ENCODE results near the gene TMEM132D.

TMEM132D gene

DNA sequence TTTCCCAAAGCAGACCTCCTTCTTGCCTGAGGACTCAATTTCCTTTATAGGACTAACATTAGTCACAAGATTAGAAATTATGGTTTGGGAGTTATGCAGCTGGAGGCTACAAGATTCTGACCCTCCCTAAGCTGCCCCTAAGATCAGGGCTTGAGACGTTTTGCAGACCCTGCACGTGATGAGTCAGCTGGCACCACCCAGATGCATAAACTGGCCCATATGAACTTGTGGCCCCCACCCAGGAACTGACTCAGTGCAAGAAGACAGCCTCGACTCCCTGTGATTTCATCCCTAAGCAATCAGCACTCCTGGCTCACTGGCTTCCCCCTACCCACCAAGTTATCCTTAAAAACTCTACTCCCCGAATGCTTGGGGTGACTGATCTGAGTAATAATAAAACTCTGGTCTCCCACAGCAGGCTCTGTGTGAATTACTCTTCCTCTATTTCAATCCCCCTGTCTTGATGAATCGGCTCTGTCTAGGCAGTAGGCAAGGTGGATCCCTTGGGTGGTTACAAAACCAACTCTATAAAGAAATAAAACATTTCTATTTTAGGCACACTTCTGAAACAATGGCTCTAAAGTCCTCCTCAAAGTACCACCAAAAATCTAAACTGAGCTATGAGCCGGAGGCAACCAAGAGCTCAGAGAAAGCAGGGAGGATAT, 233.4 kb downstream of the TMEM132D start:
- DNase-seq (ENCODE audit: low read depth in 2 of 2, low spot score in 1 of 2), result no peak

DNA sequence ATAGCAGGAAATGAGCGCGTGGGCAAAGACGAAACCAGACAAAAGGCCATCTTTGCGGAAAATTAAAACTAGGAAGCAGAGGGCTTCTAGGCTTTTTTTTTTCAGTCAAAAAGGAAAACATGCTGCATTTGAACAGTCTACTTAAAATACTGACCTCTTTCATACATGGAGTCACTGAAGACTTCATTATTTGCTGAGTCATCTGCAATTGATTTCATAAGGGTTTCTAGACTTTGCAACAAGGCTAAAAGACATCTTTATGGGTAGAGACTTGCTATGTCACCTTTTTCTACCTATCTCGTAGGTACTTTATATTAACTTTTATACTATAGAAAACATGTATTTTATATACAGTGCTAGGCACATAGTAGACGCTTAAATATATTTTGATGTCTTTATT, 238.4 kb downstream of the TMEM132D start:
- DNase-seq (ENCODE audit: low read depth in 2 of 2, low spot score in 1 of 2), result no peak

DNA sequence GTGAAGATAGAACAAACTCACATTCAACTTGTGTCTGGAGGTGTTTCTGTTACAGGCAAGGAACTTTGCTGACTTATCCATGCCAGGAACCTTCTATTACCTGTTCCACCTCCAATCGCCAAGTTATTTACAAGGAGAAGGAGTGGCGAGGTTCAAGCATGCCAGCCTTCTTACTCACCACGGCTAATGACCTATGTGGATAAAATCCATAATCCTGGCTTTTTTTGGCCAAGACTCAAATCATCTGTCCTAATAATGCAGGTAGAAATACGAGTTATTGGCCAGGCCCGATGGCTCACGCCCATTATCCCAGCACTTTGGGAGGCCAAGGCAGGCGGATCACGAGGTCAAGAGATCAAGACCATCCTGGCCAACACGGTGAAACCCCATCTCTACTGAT, 241.6 kb downstream of the TMEM132D start:
- DNase-seq (ENCODE audit: low read depth in 2 of 2, low spot score in 1 of 2), result no peak

DNA sequence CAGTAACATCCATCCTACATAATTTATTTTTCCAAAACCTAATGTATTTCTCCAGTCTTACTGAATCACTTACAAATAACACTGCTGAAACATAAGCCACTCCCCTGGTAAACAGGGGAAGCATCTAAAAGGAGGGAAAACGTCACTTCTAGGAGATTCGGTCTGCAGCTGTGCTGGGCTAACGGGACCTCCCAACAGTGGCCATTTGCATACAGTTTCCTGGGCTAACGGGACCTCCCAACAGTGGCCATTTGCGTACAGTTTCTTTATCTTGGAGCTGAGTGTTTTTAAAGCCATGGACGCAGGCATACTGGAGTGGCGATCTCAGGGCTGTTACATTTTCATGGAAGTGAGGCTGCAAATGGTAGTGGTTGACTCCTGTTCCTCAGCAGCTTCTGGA, 242.9 kb downstream of the TMEM132D start:
- DNase-seq (ENCODE audit: low read depth in 2 of 2, low spot score in 1 of 2), result no peak

DNA sequence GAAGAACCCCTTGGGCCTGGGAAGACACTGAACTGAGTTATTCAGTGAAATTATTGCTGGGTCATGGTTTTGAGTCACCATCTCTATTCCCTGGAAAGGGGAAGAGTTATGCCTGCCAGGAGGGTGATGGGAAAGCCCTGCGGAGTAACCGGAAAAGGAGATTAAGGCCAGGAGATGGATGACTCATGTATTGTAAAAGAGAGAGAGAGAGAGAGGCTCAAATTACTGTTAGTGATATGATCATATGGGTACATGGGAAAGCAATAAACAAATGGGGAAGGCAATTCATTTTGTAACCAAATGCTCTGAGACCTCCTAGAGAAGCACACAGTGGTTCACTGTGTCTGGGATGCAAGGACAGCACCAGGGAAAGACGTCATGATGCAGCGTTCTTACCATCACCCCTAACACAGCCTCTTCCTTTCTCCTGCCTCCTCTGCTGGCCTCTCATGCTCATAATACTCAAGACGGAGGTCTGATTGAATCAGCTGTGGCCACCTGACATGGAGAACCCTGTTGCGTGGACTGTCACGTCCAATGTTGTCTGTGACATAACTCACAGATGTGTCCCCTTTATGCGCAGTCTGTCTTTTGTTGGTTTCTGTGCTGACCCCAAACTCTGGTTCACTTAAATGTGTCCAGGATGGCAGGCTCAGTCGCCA, 243.7 kb downstream of the TMEM132D start:
- no peak for DNase-seq (ENCODE audit: low read depth in 2 of 2, low spot score in 1 of 2)

DNA sequence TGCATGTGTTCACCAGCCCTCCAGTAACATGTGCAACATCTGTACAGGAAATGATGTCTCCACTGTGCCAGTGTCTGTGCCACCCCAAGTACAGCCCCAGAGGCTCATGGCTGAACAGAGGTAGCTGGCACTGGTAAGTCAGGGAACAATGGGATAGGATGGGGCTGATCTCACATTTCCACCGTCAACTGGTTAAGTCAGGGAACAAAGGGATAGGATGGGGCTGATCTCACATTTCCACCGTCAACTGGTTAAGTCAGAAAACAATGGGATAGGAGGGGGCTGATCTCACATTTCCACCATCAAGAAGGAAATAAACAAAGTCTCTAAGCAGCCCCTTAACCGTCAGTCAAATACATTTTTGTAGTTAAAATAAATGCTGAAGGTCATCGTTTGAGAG, 246.6 kb downstream of the TMEM132D start:
- DNase-seq (ENCODE audit: low read depth in 2 of 2, low spot score in 1 of 2), result no peak

DNA sequence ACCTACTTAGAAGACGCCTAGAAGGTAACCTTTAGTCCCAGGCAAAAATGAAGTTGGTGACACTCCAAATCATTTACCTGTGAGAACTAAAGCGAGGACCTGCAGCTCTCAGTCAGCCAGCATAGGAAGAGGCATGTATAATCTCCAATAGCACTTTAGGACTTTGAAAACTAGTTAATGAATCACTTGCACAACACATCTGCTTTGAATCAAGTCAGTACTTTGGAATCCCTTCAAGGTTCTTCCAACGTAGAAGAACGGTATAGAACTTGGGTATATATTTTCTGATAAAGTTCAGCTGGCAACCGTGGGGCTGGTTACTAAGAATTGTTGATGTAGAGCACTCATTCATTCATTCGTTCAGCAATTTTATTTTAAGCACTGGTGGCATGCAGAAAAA, 251.9 kb downstream of the TMEM132D start:
- DNase-seq (ENCODE audit: low read depth in 2 of 2, low spot score in 1 of 2), result no peak

DNA sequence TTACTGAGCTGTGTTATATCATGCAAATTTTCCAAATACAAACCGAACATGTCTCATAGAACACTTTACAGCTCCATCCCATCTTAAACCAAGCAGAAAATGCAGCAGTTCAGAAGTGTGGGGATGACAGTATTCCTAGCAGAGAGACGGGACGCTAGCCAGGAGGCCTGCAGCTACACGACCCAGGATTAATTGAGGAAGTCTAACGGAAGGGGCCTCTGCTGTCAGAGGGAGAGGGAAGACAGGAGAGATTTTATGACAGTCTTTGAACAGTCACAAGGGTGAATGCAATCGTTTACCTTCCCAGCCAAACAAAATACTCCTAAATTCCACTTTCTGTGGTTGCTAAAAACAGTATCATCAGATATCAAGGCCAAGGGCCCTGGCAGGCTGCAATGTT, 261.9 kb downstream of the TMEM132D start:
- DNase-seq (ENCODE audit: low read depth in 2 of 2, low spot score in 1 of 2), result no peak

DNA sequence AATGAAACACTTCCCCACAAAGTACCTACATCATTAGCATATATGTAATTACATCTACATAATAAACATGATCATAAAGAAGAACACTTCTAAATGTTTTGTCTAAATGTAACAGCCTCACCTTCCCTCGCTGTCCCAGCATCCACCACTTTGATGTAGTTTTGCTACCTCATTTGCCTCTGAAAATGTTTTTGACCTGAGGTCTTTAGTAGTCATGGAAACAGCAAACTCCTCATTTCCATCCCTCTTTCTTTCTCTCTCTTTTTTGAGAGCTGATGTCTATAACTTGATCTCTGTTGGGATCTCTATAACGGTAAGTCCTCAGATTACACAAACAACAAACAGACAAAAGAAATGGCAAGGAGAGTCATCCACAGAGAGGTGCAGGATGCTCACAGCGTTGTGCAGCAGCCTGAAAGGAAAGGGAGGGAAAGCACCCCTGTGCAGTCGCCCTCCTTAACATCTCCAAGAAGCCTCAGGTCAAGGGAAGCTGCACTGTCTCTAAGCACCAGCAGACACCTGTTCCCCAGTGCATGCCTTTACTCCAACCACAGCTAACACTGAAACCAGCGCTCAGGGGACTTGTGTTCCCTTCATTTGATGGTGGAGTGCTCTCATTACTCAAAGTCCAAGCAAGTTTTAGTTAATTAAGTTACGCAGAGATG, 268.7 kb downstream of the TMEM132D start:
- DNase-seq (ENCODE audit: low read depth in 2 of 2, low spot score in 1 of 2), result no peak

DNA sequence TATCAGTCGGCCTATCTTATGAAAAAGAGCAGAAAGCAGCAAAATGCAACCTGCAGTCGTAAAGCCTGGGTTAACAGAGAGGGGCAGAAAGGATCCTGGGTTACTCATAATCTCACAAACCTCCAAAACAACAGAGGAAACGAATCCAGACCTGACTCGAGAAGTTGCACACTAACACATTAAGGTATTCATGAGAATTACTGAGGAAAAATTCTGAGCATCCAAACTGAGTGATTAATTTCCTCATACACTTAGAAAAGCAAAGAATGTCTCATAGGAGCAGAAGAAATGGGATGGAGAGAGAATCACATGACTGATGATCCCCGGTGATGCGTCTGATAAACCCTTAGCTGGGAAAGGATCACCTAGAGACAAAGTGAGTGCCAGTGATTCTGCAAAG, 272.5 kb downstream of the TMEM132D start:
- no peak for DNase-seq (ENCODE audit: low read depth in 2 of 2, low spot score in 1 of 2)

DNA sequence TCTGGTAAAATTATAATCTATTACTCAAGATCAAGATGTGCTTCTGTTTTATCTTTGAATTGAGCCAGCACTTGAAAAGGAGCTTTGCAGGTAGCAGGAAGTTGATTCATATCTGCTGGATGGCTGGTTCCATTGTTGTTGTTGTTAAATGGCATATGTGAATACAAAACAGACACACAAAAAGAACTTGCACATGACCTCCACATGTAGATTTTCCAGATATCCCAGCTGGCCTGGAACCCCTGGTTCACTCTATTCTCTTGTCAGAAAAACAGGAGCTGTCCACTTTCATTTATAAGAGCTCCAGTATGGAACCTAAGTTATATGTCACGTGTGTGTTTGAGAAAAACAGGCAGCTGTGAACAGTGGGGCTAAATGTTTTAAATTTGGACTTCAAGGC, 273.9 kb downstream of the TMEM132D start:
- no peak for DNase-seq (ENCODE audit: low read depth in 2 of 2, low spot score in 1 of 2)

DNA sequence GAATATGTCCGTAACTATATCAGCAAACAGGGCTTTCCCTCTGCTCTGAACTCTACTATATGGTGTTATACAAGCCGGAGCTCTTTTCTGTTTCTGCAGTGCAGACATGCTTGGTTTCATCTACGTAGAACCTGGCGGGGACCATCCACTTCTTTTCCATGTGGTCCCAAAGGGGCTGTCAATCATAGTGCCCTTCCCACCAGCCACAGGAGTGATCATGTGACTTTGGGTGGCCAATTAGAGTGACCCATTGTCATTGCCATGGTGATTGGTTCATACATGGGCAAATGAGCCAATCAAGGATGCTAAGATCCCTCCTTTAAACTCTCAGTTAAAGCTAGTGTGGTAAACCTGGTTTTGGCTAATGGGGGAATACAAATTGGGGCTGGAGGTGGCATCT, 281.3 kb downstream of the TMEM132D start:
- DNase-seq (ENCODE audit: low read depth in 2 of 2, low spot score in 1 of 2), result no peak

DNA sequence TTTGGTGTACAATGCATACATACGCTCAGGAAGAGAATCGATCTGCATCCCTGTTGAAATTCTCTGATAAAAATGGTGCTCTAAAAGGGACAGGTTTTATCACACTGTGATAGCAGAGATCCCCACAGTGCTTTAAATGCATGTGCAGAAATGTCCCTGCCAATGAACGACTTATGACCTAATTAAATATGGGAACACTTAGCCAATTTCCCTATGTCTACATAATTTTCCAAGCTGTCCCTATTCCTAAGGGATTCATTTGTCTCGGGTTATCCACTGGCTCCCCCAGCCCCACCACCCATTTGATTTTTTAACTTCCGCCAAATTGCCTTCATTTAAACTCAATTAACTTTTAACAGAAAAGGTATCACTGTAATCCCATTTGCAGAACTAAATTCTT, 284.6 kb downstream of the TMEM132D start:
- DNase-seq (ENCODE audit: low read depth in 2 of 2, low spot score in 1 of 2), result no peak

DNA sequence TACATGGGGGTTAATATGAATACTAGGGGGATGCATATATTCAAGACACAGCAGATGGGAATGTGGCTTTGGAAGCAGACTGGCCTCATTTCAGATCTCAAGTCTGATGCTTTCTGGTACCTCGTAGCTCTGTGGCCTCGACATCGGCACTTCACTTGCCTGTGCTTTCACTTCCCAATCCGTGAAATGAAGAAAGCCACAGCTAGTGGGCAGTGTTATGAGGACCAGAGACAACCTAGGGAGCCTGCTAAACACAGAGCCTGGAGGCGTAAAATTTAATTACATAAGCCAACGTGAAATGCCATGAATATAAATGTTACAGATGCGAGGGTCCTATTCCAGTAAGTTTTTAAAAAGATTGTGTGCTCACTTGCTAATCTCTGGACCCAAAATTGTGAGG, 286.0 kb downstream of the TMEM132D start:
- no peak for DNase-seq (ENCODE audit: low read depth in 2 of 2, low spot score in 1 of 2)

DNA sequence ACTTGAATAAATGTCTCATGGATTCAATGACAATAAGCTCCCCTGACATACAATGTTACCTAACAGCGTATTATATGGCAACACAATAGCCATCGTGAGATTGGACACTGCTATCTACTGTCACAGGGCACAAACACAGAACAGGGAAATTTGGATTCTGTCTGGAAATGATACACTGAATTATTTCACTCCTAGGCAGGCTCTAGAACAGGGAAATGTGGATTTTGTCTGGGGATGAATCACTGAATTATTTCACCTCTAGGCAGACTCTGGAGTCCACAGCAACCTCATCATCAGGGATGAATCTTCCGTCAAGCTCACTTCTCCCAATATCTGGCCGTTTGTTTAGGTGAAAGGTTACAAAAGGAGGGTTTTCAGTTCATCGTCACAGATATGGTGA, 288.8 kb downstream of the TMEM132D start:
- no peak for DNase-seq (ENCODE audit: low read depth in 2 of 2, low spot score in 1 of 2)

DNA sequence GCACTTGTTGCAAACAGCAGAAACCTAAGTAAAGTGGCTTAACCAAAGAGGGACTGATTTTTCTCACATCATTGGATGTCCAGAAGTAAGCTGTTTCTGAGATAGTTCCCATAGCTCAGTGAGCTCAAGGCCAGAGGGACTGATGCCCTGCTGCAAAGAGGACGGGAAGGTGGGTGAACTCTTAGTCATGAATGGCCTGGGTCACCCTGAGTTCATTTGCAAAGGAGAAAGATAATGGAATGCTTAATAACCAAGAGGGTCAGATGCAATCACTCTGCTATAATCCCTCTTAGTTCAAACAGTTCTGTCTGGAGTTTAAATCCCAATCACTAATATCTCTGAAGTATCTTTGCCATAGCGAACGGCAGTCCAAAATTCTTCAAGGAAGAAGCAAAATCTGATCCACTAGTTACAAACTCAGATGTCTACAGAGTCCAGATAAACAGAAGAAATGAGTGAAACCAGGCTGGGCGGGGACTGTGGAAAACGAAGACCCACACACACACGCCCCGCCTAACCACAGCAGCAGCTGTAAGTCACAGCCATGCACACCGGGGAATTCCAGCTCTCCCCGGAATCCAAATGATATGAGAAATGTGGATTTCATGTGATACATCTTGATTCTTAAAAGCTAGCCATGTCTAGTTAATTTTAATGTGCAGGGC, 289.5 kb downstream of the TMEM132D start:
- no peak for DNase-seq (ENCODE audit: low read depth in 2 of 2, low spot score in 1 of 2)

DNA sequence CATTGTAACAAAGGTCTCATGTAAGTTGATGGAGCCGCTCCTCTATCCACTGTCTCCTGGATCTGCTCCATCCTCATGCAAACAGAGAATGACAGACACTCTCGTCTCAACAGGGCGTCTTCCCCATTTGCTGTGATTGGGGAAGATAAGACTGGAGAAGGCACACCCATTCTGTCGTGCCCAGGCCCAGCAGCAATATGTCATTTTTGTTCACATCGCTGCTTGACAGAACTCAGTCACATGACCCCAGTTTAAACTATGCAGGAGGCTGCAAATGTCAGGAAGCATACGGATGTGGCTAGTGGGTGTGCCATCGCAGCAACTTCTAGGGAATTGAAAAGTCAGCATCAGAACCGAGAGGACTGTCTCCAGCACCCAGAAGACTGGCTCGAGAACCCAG, 290.5 kb downstream of the TMEM132D start:
- no peak for DNase-seq (ENCODE audit: low read depth in 2 of 2, low spot score in 1 of 2)

DNA sequence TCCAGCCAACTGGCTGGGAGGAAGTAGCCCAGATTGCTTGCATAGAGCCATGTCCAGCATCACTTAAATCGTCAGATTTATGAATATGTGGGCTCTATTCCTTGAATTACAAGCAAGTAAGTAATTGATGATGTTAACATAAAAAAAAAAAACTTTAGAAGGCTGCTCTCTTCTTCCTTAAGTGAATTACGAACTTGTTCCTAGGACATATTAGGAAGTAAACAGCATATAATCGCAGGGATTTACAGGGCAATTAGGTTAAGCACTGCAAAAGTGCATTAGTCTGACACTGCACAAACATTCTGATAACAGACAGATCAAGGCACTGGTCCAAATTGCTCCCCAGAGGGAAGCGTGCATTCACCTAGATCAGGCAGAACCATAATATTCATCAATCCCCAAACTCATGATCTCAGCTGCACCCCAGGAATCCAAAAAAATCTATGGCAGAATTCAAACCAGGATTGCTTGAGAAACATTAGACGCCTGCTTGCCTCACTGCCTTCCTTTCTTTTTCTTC, 293.2 kb downstream of the TMEM132D start:
- DNase-seq (ENCODE audit: low read depth in 2 of 2, low spot score in 1 of 2), result no peak

DNA sequence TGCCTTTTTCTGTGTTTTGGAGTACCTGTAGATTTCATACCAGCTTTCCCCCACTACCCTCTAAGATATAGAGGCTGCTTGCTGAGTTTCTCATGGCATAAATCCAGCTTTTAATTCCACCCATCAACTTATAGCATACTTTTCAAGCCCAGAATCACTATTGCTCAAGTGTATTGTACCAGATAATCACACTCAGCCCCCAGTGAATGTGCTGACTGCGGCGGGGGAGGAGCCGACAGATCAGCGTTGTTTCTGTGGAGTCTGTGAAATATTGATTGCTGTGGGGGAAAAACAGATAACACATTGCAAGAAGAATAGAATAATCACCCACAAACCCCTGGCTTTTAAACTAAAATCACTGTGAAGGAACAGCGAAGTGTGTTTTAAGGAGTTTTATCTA, 296.1 kb downstream of the TMEM132D start:
- DNase-seq (ENCODE audit: low read depth in 2 of 2, low spot score in 1 of 2), result no peak

DNA sequence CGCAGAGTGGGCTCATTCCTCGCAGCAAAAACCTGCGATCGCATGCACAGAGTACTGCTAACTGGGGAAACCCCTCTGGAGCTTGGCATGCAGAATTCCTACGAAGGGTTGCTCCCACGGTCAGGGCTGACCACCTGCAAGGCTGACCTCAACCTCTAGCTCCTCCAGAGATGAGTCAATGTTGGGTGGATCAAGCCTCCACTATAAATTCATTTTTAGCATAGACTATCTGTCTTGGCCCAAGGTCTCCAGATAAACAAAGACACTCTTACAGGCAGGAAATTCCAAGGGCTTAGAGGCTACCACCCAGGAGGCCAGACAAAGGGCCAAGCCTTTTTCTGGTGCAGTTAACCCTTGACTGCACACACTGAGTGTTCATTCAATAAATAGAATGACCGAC, 296.5 kb downstream of the TMEM132D start:
- DNase-seq (ENCODE audit: low read depth in 2 of 2, low spot score in 1 of 2), result no peak

DNA sequence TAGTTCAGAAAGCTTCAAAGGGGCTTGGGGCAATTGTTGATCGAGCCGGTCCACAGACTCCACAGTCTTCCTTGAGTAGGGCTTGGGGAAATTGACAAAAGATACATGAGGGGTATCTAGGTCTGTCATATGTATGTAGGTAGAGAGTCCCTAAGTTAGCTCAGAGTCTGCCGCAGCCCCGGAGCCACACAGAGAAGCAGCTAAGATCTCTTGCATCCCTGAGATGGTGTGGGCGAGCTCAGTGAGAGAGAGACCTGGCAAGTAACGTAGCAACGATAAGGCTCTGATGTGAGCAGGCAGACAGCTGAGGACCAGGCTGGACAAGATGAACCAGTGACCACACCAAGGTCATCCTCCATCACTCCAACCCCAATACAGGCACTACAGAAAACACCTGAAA, 297.6 kb downstream of the TMEM132D start:
- DNase-seq (ENCODE audit: low read depth in 2 of 2, low spot score in 1 of 2), result no peak

DNA sequence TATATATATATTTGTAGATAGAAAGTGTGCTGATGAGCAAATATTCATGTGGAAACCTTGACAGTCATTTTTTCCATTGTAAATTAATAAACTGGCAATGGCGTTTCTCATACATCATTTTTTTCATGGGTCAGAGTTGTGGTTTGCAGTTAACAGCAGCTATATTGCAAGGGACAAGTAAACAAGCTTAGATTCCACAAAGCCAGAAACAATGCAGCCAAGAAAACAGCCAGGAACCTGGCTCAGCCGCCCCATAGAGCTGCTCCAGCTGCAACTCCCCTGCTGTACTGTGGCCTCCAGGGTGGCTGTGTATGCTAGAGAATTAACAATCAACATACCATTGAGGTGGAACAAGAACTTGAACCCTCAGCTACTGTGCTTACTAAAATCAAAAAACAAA, 298.2 kb downstream of the TMEM132D start:
- DNase-seq (ENCODE audit: low read depth in 2 of 2, low spot score in 1 of 2), result no peak
